HepG2 (cell line): ENCODE data around the gene TUBB2B. TPM values are rescaled to one million over a fixed set of nuclear protein-coding genes. Genes with fewer than 3 reads are reported as not detected.
A peak's percentile ranks its signal among the peaks of the same experiment; 100 is the strongest.

Experiments
- ARHGAP35 ChIP-seq: sonication (generic); formaldehyde crosslinking; IDR thresholded peaks from 2 replicates; pipeline ENCODE4 v1.9.0; 2022; ENCODE audit warnings: mild to moderate bottlenecking, inconsistent platforms, moderate library complexity, missing genetic modification reagents, borderline replicate concordance
- CBX1 ChIP-seq: IDR thresholded peaks from one replicate; pipeline ENCODE4 v1.6.1; 2016; ENCODE audit warnings: antibody characterized with exemption, low read depth
- DMAP1 ChIP-seq: IDR thresholded peaks from 2 replicates; pipeline ENCODE4 v1.6.1; 2016
- ELF3 ChIP-seq: IDR thresholded peaks from 2 replicates; pipeline ENCODE4 v1.6.1; 2016; ENCODE audit warnings: missing genetic modification reagents, missing compliant biosample characterization
- FOXO1 ChIP-seq: sonication (generic); formaldehyde crosslinking; IDR thresholded peaks from 2 replicates; pipeline ENCODE4 v1.4.0; 2020; ENCODE audit warnings: missing genetic modification reagents
- GATAD2A ChIP-seq: IDR thresholded peaks from 2 replicates; pipeline ENCODE4 v1.6.1; 2016
- HDAC2 ChIP-seq: sonication (generic); formaldehyde crosslinking; IDR thresholded peaks from 2 replicates; pipeline ENCODE4 v1.4.0; 2020; ENCODE audit warnings: missing genetic modification reagents
- KLF15 ChIP-seq: sonication (generic); formaldehyde crosslinking; IDR thresholded peaks from 2 replicates; pipeline ENCODE4 v1.8.1; 2023; ENCODE audit warnings: borderline replicate concordance, mild to moderate bottlenecking, inconsistent platforms, missing genetic modification reagents, mixed read lengths
- MBNL3 ChIP-seq: fragments of 250-450 bp; sonication (Bioruptor Pico); conservative IDR thresholded peaks from 2 replicates; pipeline ENCODE4 v1.8.0; 2022; ENCODE audit warnings: mild to moderate bottlenecking, inconsistent platforms
- PHB2 ChIP-seq: fragments of 450-650 bp; IDR thresholded peaks from 2 replicates; pipeline ENCODE4 v1.6.1; 2018; ENCODE audit not compliant: partially characterized antibody
- PTBP1 ChIP-seq: fragments of 200-400 bp; formaldehyde crosslinking; IDR thresholded peaks from 2 replicates; pipeline ENCODE4 v1.6.1; 2018; ENCODE audit warnings: low read length, low read depth; ENCODE audit not compliant: poor library complexity, severe bottlenecking
- SMAD3 ChIP-seq: sonication (generic); formaldehyde crosslinking; IDR thresholded peaks from 2 replicates; pipeline ENCODE4 v1.4.0; 2020; ENCODE audit warnings: missing genetic modification reagents
- SP5 ChIP-seq: IDR thresholded peaks from 2 replicates; pipeline ENCODE4 v1.6.1; 2016; ENCODE audit warnings: low read depth, borderline replicate concordance
- TBX2 ChIP-seq: sonication (generic); formaldehyde crosslinking; IDR thresholded peaks from 2 replicates; pipeline ENCODE4 v1.5.0; 2020; ENCODE audit warnings: missing genetic modification reagents, mild to moderate bottlenecking, borderline replicate concordance
- TP53 ChIP-seq: sonication (generic); formaldehyde crosslinking; conservative IDR thresholded peaks from 2 replicates; pipeline ENCODE4 v1.4.0; 2020; ENCODE audit warnings: missing genetic modification reagents
- ZFP90 ChIP-seq: sonication (generic); formaldehyde crosslinking; IDR thresholded peaks from 2 replicates; pipeline ENCODE4 v1.8.0; 2022; ENCODE audit warnings: missing genetic modification reagents, mild to moderate bottlenecking, inconsistent platforms, borderline replicate concordance
- ZNF317 ChIP-seq: sonication (generic); formaldehyde crosslinking; IDR thresholded peaks from 2 replicates; pipeline ENCODE4 v1.5.0; 2020; ENCODE audit warnings: mild to moderate bottlenecking, missing genetic modification reagents
- ZNF335 ChIP-seq: sonication (generic); formaldehyde crosslinking; IDR thresholded peaks from 2 replicates; pipeline ENCODE4 v1.4.0; 2020; ENCODE audit warnings: missing genetic modification reagents
- ZNF34 ChIP-seq: sonication (generic); formaldehyde crosslinking; IDR thresholded peaks from 2 replicates; pipeline ENCODE4 v1.4.0; 2020; ENCODE audit warnings: mild to moderate bottlenecking, missing genetic modification reagents, borderline replicate concordance
- ZNF761 ChIP-seq: sonication (generic); formaldehyde crosslinking; conservative IDR thresholded peaks from 2 replicates; pipeline ENCODE4 v1.4.0; 2020; ENCODE audit warnings: mild to moderate bottlenecking, missing genetic modification reagents
- ZSCAN21 ChIP-seq: sonication (generic); formaldehyde crosslinking; IDR thresholded peaks from 2 replicates; pipeline ENCODE4 v1.8.0; 2022; ENCODE audit warnings: mild to moderate bottlenecking, missing genetic modification reagents, moderate library complexity, borderline replicate concordance
- polyA plus RNA-seq, 8 experiments: library from polyadenylated mRNA; depleted of rRNA in 3 of 8; stranded (reverse) in 7 of 8; unstranded in 1 of 8; fragments of >200 nt; fragmentation: Illumina TruSeq in 4 of 8; extraction: Trizol in 4 of 8; gene quantifications; 2 replicates each; pipeline versions ENCODE4 v1.2.1 to v1.2.3, GENCODE V29; 2011 to 2016; ENCODE audit warnings: low read depth in 4 of 8, missing spikeins in 1 of 8, mixed read lengths in 1 of 8; ENCODE audit not compliant: insufficient read depth in 1 of 8
- total RNA-seq, 5 experiments: library from RNA; depleted of rRNA; stranded (reverse); fragments of >200 nt; fragmentation: Illumina TruSeq; extraction: Trizol; gene quantifications; 2 replicates each; pipeline ENCODE4 v1.2.3, GENCODE V29; 2016; ENCODE audit warnings: low read depth in 1 of 5
- TF ChIP-seq, protein P1 (sequence below): sonication (generic); formaldehyde crosslinking; IDR thresholded peaks from 2 replicates; pipeline ENCODE4 v1.4.0; 2020; ENCODE audit warnings: mild to moderate bottlenecking, missing genetic modification reagents
- TF ChIP-seq, protein P2 (sequence below): fragments of 450-650 bp; IDR thresholded peaks from 2 replicates; pipeline ENCODE4 v1.6.1; 2016
- TF ChIP-seq, protein P3 (sequence below): sonication (generic); formaldehyde crosslinking; IDR thresholded peaks from 2 replicates; pipeline ENCODE4 v1.4.0; 2020; ENCODE audit warnings: missing genetic modification reagents, borderline replicate concordance
- TF ChIP-seq, protein P4 (sequence below): IDR thresholded peaks from 2 replicates; pipeline ENCODE4 v1.6.1; 2016; ENCODE audit warnings: low read depth, control low read depth

The TUBB2B gene
- total and polyA plus RNA-seq, 2 of the 13 experiments (the other 11 are each of a cell fraction or from before 2014, with no cell fraction given) = 10.3 to 23.6 TPM

DNA sequence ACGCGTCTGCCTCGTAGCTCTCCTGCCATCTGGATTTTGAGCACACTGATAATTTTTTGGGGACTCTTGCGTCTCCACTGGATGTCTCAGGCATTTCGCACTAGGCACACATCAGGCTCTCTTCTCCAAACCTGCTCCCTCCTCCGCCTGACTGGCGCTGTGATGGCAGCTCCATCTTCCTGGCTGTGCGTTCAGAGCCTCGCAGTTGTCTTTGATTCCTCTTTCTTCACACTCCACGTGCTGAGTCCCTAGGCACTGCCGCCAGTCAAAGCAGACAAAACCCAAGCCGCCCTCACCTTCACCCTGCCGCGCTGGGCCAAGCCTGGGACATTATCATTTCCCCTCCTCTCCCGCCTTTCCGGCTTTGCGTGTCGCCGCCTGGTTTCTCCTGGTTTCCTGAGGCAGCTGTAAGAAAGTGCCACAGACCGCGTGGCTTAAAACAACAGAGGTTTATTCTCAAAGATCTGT is 32.1 kb upstream of the TUBB2B start (continued):
- TF ChIP-seq PTBP1 = no peak
- no peak for TF ChIP-seq ZSCAN21
- TF ChIP-seq MBNL3 (CRISPR knock-in tag) = no peak
- TF ChIP-seq PHB2 = no peak
- TF ChIP-seq KLF15 (CRISPR knock-in tag) = peak; percentile 16; the same call in 1 of the 2 replicates
- no peak for TF ChIP-seq CBX1
- 0 out of 2 replicates have a peak, but pooled peaks have one; percentile 58 for TF ChIP-seq ARHGAP35 (CRISPR knock-in tag)
- peak; percentile 33; the same call in 1 of the 2 replicates for TF ChIP-seq SP5 (CRISPR knock-in tag)
- TF ChIP-seq TP53 = no peak
- TF ChIP-seq, protein P1, sequence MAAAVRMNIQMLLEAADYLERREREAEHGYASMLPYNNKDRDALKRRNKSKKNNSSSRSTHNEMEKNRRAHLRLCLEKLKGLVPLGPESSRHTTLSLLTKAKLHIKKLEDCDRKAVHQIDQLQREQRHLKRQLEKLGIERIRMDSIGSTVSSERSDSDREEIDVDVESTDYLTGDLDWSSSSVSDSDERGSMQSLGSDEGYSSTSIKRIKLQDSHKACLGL (CRISPR knock-in tag) = no peak; the same call in 1 of the 2 replicates
- peak; percentile 51; the same call in 1 of the 2 replicates for TF ChIP-seq GATAD2A
- TF ChIP-seq, protein P2, sequence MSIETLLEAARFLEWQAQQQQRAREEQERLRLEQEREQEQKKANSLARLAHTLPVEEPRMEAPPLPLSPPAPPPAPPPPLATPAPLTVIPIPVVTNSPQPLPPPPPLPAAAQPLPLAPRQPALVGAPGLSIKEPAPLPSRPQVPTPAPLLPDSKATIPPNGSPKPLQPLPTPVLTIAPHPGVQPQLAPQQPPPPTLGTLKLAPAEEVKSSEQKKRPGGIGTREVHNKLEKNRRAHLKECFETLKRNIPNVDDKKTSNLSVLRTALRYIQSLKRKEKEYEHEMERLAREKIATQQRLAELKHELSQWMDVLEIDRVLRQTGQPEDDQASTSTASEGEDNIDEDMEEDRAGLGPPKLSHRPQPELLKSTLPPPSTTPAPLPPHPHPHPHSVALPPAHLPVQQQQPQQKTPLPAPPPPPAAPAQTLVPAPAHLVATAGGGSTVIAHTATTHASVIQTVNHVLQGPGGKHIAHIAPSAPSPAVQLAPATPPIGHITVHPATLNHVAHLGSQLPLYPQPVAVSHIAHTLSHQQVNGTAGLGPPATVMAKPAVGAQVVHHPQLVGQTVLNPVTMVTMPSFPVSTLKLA = peak; percentile 32; the same call in 1 of the 2 replicates
- 0 out of 2 replicates have a peak, but pooled peaks have one; percentile 65 for TF ChIP-seq ZNF761 (CRISPR knock-in tag)
- TF ChIP-seq FOXO1 = peak; percentile 41; the same call in 1 of the 2 replicates
- TF ChIP-seq HDAC2 (CRISPR knock-in tag) = peak; percentile 39; the same call in 1 of the 2 replicates
- TF ChIP-seq ELF3 (CRISPR knock-in tag) = 0 out of 2 replicates have a peak, but pooled peaks have one; percentile 23
- TF ChIP-seq, protein P3, sequence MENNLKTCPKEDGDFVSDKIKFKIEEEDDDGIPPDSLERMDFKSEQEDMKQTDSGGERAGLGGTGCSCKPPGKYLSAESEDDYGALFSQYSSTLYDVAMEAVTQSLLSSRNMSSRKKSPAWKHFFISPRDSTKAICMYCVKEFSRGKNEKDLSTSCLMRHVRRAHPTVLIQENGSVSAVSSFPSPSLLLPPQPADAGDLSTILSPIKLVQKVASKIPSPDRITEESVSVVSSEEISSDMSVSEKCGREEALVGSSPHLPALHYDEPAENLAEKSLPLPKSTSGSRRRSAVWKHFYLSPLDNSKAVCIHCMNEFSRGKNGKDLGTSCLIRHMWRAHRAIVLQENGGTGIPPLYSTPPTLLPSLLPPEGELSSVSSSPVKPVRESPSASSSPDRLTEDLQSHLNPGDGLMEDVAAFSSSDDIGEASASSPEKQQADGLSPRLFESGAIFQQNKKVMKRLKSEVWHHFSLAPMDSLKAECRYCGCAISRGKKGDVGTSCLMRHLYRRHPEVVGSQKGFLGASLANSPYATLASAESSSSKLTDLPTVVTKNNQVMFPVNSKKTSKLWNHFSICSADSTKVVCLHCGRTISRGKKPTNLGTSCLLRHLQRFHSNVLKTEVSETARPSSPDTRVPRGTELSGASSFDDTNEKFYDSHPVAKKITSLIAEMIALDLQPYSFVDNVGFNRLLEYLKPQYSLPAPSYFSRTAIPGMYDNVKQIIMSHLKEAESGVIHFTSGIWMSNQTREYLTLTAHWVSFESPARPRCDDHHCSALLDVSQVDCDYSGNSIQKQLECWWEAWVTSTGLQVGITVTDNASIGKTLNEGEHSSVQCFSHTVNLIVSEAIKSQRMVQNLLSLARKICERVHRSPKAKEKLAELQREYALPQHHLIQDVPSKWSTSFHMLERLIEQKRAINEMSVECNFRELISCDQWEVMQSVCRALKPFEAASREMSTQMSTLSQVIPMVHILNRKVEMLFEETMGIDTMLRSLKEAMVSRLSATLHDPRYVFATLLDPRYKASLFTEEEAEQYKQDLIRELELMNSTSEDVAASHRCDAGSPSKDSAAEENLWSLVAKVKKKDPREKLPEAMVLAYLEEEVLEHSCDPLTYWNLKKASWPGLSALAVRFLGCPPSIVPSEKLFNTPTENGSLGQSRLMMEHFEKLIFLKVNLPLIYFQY = no peak
- TF ChIP-seq ZNF335 (CRISPR knock-in tag) = 0 out of 2 replicates have a peak, but pooled peaks have one; percentile 44
- TF ChIP-seq ZNF317 (CRISPR knock-in tag) = no peak
- no peak; the same call in 1 of the 2 replicates for TF ChIP-seq DMAP1 (CRISPR knock-in tag)
- peak; percentile 29; the same call in 1 of the 2 replicates for TF ChIP-seq TBX2 (CRISPR knock-in tag)
- peak; percentile 20; the same call in 1 of the 2 replicates for TF ChIP-seq SMAD3 (CRISPR knock-in tag)
- TF ChIP-seq, protein P4, sequence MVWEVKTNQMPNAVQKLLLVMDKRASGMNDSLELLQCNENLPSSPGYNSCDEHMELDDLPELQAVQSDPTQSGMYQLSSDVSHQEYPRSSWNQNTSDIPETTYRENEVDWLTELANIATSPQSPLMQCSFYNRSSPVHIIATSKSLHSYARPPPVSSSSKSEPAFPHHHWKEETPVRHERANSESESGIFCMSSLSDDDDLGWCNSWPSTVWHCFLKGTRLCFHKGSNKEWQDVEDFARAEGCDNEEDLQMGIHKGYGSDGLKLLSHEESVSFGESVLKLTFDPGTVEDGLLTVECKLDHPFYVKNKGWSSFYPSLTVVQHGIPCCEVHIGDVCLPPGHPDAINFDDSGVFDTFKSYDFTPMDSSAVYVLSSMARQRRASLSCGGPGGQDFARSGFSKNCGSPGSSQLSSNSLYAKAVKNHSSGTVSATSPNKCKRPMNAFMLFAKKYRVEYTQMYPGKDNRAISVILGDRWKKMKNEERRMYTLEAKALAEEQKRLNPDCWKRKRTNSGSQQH (CRISPR knock-in tag) = peak; percentile 67; the same call in 1 of the 2 replicates
- no peak for TF ChIP-seq ZFP90 (CRISPR knock-in tag)
- 0 out of 2 replicates have a peak, but pooled peaks have one; percentile 4 for TF ChIP-seq ZNF34 (CRISPR knock-in tag)
